Gastrocnemius medialis (tissue), 4 donors: Measurements from ENCODE around the gene ZNF493. TPM values are rescaled to one million over a fixed set of nuclear protein-coding genes. Genes with fewer than 3 reads are reported as not detected.

ENCODE experiments used
- ATAC-seq, 2 donors: fragments of 150-250 bp; one replicate each; pipeline ENCODE4 v1.9.1; 2016
- DNase-seq, 2 donors: peaks; one replicate each; pipeline ENCODE4 v3.0.0-alpha.2; 2019
- H3K27ac ChIP-seq, 4 donors: fragments of 200-600 bp; sonication (generic); 1 replicate in 1 of 4; 2 replicates in 3 of 4; pipeline ENCODE4 v1.5.1; 2016 to 2018; ENCODE audit warnings: mild to moderate bottlenecking in 2 of 4, moderate library complexity in 1 of 4
- H3K27me3 ChIP-seq, 3 donors: fragments of 200-600 bp; sonication (generic) in 2 of 3; 1 replicate in 1 of 3; 2 replicates in 2 of 3; pipeline versions ENCODE4 v1.5.1 to v1.6.0; 2016 to 2019; ENCODE audit warnings: mild to moderate bottlenecking in 1 of 3, moderate library complexity in 1 of 3
- H3K36me3 ChIP-seq, 2 donors: fragments of 200-600 bp; sonication (generic) in 1 of 2; one replicate each; pipeline ENCODE4 v1.5.1; 2017 to 2018
- H3K4me1 ChIP-seq, 2 donors: fragments of 200-600 bp; sonication (generic) in 1 of 2; one replicate each; pipeline ENCODE4 v1.5.1; 2016 to 2017; ENCODE audit warnings: mild to moderate bottlenecking in 2 of 2
- H3K4me3 ChIP-seq, 4 donors: fragments of 200-600 bp; sonication (generic) in 3 of 4; 1 replicate in 1 of 4; 2 replicates in 3 of 4; pipeline ENCODE4 v1.5.1; 2016 to 2019; ENCODE audit warnings: mild to moderate bottlenecking in 2 of 4
- H3K9me3 ChIP-seq, 3 donors: fragments of 200-600 bp; sonication (generic) in 2 of 3; 1 replicate in 1 of 3; 2 replicates in 2 of 3; pipeline ENCODE4 v1.5.1; 2016 to 2019
- POLR2A ChIP-seq, 2 donors: fragments of 450-650 bp; IDR thresholded peaks; one replicate each; pipeline ENCODE4 v1.6.1; 2017; ENCODE audit warnings: antibody characterized with exemption in 2 of 2, mild to moderate bottlenecking in 2 of 2, moderate library complexity in 2 of 2
- in situ Hi-C, 4 donors: fragments of 200-750 bp; cut with MboI; loops; one replicate each; pipeline versions ENCODE4 v1.15.0 to v1.8.0; 2017; ENCODE audit warnings: low sequenced_read_pairs in 4 of 4
- intact Hi-C: fragments of 100-400 bp; cut with DNase I; formaldehyde crosslinking; loops from one replicate; pipeline ENCODE4 v1.15.1; 2023; ENCODE audit warnings: low total_unique reads
- total RNA-seq, 4 donors: library from RNA; depleted of rRNA; stranded (reverse); fragments of >200 nt; gene quantifications; one replicate each; pipeline versions ENCODE4 v1.1.0 to v1.2.3, GENCODE V29; 2016
- TF ChIP-seq, protein P1 (sequence below), 5 experiments: fragments of 450-650 bp in 3 of 5; fragments of 200-600 bp in 2 of 5; sonication (generic) in 2 of 5; IDR thresholded peaks in 4 of 5; conservative IDR thresholded peaks in 1 of 5; 1 replicate in 4 of 5; 2 replicates in 1 of 5; pipeline ENCODE4 v1.5.1; 2016 to 2019; ENCODE audit warnings: antibody characterized with exemption in 5 of 5, mild to moderate bottlenecking in 3 of 5, moderate library complexity in 3 of 5

ZNF493 gene
- total RNA-seq, 4 donors from 2014 or later = 2.2 to 6.5 (median 3.1) TPM

DNA sequence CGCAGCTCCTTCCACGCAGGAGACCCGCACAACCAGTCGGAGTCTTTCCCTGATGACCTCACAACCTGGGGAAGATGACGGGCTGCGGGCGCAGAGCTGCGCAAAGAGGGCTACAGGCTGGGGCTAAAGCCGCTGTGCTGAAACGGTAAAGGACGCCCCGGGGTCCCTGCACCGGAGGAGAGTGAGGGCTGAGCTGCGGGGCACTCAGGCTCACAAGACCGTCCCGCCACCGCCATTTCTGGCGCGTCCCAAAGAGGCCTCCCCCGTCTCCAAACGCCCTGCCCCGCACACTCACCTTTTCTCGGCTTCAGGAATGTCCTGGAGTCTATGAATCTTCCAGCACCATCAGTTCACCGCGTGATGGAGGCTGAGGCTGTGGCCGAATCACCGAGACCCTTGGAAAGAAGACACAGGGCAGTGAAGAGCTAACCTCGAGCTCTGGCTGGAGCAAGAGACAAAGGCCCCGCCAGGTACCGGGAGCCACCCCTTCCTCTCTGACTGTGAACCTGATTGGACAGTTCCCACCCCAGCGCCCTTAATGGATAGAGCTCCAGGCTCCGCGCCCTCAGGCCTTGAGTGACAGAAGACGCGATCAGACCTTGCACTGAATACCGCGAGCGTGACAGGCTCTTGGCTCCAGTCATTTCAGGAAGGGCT is 66.6 kb downstream of the ZNF493 start:
- no peak for ATAC-seq
- Histone ChIP-seq H3K9me3 (no peaks in the 10 kb centered on the region), H3K27ac (no peak overlapping the region), H3K36me3 (no peaks in the 10 kb centered on the region), H3K4me1 (no peaks in the 10 kb centered on the region), H3K27me3 (peaks cover 0 to 7% (median 0%) of the 10 kb centered on the region in 3 donors), H3K4me3 (no peak overlapping the region)
- in situ Hi-C loops = no loop called here
- TF ChIP-seq, protein P1, sequence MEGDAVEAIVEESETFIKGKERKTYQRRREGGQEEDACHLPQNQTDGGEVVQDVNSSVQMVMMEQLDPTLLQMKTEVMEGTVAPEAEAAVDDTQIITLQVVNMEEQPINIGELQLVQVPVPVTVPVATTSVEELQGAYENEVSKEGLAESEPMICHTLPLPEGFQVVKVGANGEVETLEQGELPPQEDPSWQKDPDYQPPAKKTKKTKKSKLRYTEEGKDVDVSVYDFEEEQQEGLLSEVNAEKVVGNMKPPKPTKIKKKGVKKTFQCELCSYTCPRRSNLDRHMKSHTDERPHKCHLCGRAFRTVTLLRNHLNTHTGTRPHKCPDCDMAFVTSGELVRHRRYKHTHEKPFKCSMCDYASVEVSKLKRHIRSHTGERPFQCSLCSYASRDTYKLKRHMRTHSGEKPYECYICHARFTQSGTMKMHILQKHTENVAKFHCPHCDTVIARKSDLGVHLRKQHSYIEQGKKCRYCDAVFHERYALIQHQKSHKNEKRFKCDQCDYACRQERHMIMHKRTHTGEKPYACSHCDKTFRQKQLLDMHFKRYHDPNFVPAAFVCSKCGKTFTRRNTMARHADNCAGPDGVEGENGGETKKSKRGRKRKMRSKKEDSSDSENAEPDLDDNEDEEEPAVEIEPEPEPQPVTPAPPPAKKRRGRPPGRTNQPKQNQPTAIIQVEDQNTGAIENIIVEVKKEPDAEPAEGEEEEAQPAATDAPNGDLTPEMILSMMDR (IDR thresholded peaks at IDR 0.05 in 4 of 5, conservative IDR thresholded peaks at IDR 0.05 in 1 of 5) = no peak
- TF ChIP-seq POLR2A (IDR thresholded peaks at IDR 0.05) = no peak
- no peak for DNase-seq
- intact Hi-C loops = no loop called here

DNA sequence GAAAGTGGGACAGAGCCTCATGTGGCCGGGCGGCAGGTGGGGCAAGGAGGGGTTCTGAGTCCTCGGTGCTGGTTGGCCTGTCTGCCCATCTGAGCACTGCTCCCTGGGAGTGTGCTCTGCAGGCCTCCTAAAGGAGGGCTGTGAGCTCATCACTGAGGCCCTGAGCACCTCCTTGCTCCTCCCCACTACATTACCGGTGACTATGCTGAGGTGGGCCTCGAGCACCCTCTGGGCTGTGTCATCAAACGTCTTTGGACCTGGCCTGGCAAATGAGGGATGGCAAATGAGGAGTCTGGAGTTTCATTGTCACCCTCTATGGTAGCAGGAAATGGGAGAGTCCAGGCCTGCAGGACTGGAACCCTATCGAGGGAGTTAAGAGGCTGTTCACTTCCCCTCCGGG is 69.7 kb downstream of the ZNF493 start:
- no peak overlapping the region for H3K4me3 ChIP-seq
- peaks cover 0 to 7% (median 0%) of the 10 kb centered on the region in 3 donors for H3K27me3 ChIP-seq
- H3K4me1 ChIP-seq = no peaks in the 10 kb centered on the region
- intact Hi-C loops (no loop called here), in situ Hi-C loops (no loop called here)
- no peak overlapping the region for H3K27ac ChIP-seq
- H3K36me3 ChIP-seq = no peaks in the 10 kb centered on the region
- no peaks in the 10 kb centered on the region for H3K9me3 ChIP-seq
- TF ChIP-seq, protein P1 (IDR thresholded peaks at IDR 0.05 in 4 of 5, conservative IDR thresholded peaks at IDR 0.05 in 1 of 5) = no peak
- no peak for TF ChIP-seq POLR2A (IDR thresholded peaks at IDR 0.05)
- no peak for DNase-seq
- ATAC-seq = no peak

DNA sequence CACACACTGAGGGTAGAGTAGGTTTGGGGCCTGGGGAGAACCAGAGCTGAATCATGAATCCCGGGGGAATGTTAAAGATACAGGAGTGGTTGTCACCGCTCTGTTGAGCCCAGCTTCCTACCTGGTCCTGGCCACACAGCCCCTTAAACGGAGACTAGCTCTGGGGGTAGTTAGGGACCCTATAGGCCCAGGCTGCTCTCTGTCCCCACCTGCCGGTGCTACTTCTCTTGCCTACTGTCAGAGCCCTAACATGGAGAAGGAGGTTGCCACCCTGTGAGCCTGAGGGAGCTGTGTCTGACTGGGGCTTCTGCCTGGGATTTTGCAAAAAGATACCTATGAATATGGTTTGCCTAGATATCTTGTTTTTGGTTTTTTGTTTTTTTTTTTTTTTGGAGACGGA is 71.9 kb downstream of the ZNF493 start:
- H3K27ac ChIP-seq = no peak overlapping the region
- intact Hi-C loops = no loop called here
- H3K4me1 ChIP-seq = no peaks in the 10 kb centered on the region
- no peak for DNase-seq
- no peaks in the 10 kb centered on the region for H3K36me3 ChIP-seq
- H3K9me3 ChIP-seq = no peaks in the 10 kb centered on the region
- ATAC-seq = no peak
- in situ Hi-C loops = no loop called here
- TF ChIP-seq POLR2A (IDR thresholded peaks at IDR 0.05) = no peak
- TF ChIP-seq, protein P1 (IDR thresholded peaks at IDR 0.05 in 4 of 5, conservative IDR thresholded peaks at IDR 0.05 in 1 of 5) = no peak
- H3K27me3 ChIP-seq = no peaks in the 10 kb centered on the region
- no peak overlapping the region for H3K4me3 ChIP-seq

DNA sequence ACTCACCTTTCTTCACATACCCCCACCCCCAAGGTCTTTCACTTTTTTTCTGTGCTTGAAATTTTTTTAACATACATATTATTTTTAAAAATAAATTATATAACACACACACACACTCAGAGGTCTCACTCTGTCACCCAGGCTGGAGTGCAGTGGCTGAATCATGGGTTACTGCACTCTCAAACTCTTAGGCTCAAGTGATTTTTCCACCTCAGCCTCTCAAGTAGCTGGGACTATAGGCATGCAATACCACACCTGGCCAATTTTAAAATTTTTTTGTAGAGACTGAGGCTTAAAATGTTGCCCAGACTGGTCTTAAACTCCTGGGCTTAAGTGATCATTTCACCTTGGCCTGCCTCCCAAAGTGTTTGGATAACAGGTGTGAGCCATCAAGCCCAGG is 75.6 kb downstream of the ZNF493 start:
- DNase-seq (no peak), ATAC-seq (no peak)
- Histone ChIP-seq H3K36me3 (no peaks in the 10 kb centered on the region), H3K4me3 (no peak overlapping the region), H3K27ac (no peak overlapping the region), H3K9me3 (no peaks in the 10 kb centered on the region), H3K4me1 (no peaks in the 10 kb centered on the region), H3K27me3 (peaks cover 0 to 10% (median 7%) of the 10 kb centered on the region in 3 donors)
- no peak for TF ChIP-seq POLR2A (IDR thresholded peaks at IDR 0.05)
- TF ChIP-seq, protein P1 (IDR thresholded peaks at IDR 0.05 in 4 of 5, conservative IDR thresholded peaks at IDR 0.05 in 1 of 5) = no peak
- in situ Hi-C loops (no loop called here), intact Hi-C loops (no loop called here)
